DMS114 treated with DMSO at 0.1 percent for 48 hours (cell line): ENCODE results near the gene ZSCAN22.
"Not testable (repeated sequence)": the region's sequence is repeated elsewhere in the genome, so short reads cannot be mapped to it uniquely, and the experiment has no call there.

Experiments used
- DNase-seq: peaks from one replicate; lab custom pipeline; 2025; ENCODE audit not compliant: unreplicated experiment; lab: John Stamatoyannopoulos, UW

ZSCAN22 gene

DNA sequence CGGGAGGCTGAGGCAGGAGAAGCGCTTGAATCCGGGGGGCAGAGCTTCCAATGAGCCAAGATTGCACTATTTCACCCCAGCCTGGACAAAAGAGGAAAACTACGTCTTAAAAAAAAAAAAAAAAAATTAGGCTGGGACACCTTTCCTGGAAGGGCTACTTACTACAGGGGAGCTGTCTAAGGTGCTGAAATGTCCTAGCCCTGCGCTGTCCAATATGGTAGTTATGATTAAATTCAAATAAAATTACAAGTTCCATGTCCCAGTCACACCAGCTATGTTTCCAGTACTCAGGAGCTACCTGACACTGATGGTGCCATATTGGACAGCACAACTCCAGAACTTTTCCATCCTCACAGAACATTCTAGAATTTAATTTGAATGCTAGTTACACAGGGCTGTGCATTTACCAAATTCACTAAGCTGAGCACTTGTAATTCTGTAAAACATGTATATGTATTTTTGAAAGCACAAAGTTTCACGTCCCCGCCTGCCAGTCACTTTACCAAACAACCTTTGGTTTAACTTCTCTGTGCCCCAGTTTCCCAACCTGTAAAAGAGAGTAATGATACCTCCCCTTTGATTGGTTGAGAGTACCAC lies 9.2 kb upstream of the ZSCAN22 start:
- no peak for DNase-seq

DNA sequence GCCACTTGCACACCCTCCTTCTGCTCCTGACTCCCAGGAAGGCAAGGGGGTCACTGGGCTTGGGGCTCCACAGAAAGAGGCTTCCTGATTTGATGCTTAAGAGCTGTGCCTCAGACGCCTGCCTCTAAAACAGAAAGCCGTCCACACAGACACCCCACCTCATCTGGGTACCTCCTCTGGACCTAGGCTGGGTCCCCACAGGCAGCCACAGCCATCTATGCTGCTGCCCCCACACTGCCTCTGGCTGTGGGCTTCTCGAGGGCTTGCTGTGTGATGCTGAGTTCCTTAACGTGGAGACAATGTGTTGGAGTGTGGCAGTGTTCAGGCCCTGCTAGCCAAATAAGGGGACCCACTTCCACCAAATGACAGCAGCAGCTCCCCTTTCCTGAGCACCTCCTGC lies 8.5 kb upstream of the ZSCAN22 start:
- DNase-seq: no peak

DNA sequence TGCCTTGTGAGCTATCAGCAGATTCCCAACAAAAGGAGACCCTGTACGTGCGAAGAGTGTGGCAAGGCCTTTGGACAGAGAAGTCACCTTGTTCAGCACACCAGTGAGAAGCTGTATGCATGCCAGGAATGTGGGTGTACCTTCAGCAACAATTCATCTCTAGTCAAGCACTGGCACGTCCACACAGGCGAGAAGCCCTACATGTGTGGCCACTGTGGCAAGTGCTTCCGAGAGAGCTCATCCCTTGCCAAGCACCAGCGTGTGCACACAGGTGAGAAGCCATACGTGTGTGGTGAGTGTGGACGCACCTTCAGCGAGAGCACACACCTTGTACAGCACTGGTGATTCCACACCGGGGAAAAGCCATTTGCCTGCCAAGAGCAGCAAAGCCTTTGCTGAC lies 7.6 kb upstream of the ZSCAN22 start:
- no peak for DNase-seq

DNA sequence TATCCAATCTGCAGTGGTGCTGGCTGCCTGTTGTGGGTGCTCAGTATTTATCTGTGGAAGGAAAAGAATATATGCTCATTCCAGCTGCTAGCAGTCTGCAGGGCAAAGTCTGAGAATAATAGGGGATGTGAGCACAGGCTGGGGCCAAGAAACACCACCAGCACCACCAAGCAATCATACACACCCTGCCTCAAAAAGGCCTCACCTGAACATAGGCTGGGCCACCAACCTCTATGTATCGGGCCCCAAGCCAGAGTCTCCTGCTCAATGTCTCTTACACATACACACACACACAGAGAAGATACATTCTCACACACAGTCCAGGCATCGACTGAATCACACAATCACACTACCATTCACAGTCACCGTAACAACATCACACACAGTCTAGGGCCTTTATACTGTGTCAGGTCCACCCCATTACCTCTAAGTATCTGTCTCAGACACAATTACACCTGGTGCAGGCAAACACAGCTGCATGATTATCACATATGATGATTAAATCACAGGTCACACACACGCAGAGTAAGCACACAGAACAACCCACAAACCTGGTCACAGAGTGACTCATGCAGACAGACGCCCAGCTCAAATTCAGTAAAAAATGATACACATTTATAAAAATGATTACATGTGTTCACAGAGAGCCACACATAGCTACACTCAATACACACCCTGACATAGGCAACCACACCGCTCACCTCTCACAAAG lies 1.3 kb upstream of the ZSCAN22 start:
- no peak for DNase-seq

DNA sequence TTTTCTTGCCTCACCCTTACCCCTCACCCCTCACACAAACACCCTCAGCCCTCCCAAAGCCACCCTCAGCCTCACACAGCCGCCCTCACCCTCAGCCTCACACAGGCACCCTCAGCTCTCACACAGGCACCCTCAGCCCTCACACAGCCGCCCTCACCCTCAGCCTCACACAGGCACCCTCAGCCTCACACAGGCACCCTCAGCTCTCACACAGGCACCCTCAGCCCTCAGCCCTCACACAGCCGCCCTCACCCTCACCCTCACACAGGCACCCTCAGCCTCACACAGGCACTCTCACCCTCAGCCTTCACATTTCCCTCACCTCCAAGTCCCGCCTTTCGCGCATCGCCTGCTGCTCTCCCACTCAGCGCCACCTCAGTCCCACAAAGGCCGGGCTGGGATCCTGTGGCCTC lies 287 bp upstream of the ZSCAN22 start:
- DNase-seq: no peak

DNA sequence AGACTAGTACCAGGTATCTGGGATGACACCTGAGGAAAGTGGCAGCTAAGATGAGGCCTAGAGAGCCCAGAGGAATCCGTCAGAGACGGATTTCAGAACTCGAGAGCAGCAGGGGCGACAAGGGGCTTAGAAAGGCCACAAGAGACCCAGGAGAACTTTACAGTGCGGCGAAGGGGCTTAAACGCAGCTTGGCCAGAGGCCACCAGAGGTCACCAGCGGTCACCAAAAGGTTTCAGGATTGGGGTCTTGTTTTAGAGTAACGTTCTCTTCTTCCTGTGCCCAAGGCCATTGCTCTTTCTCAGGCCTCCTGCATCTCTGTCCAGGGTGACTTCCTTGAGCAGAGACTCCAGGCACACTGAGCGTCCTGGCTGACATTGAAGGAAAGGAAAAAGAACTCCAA lies 2.2 kb downstream of the ZSCAN22 start:
- no peak for DNase-seq

DNA sequence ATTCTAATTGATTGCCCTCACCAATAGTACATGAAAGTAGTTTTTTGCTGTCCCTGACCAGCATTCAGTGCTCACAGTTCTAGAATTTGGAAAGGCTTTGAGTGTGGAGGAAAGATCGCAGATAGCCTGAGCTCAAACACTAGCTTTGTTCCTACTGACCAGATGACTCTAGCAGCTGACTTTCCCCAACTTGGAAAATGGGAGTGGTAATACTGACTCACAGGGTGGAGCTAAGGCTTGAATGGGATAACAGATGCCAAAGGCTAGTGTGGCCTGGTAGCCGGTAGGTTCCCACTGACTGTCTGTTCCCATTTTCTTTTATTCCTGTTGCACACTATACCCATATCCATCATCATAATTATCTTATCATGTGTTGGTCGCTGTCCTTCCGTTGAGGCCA lies 3.7 kb downstream of the ZSCAN22 start:
- no peak for DNase-seq

DNA sequence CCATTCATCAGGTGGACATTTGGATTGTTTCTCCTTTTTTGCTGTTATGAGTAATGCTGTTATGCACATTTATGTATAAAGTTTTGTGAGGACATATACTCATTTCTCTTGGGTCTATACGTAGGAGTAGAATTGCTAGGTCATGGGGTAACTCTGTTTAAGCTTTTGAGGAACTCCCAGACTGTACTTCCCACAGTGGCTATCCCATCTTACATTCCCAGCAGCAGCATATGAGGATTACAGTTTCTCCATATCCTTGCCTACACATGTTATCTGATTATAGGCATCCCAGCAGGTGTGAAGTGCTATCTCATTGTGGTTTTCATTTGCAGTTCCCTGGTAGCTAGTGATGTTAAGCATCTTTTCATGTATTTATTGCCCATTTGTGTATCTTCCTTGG lies 5.9 kb downstream of the ZSCAN22 start:
- no peak for DNase-seq

DNA sequence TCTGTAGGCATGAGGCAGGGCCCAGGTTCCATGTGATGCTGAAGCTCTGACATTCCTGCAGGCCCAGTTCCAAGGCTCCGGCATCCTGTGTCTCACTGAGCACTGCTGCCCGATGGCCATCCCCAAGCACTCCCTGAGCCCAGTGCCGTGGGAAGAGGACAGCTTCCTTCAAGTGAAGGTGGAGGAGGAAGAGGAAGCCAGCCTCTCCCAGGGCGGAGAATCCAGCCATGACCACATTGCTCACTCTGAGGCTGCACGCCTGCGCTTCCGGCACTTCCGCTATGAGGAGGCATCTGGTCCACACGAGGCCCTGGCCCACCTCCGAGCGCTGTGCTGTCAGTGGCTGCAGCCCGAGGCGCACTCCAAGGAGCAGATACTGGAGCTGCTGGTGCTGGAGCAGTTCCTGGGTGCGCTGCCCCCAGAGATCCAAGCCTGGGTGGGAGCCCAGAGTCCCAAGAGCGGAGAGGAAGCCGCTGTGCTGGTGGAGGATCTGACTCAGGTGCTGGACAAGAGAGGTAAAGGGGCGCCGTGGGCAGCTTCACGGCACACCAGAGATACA lies 8.0 kb downstream of the ZSCAN22 start:
- no peak for DNase-seq

DNA sequence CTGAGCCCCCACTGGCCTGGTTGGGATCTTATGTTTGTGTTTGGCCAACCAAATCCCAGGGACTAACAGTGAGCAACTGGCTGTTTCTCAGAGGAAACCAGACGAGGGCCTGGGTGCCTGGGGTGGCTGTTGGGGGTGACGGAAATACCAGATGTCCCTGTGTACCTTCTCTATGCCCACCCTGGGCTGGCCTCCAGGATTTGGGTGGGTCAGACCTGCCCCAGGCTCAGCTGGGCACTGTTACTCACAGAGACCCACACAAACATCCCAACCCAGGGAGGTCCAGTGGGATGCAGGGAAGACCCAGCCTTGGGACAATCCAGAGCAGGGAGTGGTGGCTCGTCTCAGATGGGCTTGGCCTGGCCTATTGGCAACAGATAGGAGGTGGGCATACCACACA lies 8.8 kb downstream of the ZSCAN22 start:
- no peak for DNase-seq

DNA sequence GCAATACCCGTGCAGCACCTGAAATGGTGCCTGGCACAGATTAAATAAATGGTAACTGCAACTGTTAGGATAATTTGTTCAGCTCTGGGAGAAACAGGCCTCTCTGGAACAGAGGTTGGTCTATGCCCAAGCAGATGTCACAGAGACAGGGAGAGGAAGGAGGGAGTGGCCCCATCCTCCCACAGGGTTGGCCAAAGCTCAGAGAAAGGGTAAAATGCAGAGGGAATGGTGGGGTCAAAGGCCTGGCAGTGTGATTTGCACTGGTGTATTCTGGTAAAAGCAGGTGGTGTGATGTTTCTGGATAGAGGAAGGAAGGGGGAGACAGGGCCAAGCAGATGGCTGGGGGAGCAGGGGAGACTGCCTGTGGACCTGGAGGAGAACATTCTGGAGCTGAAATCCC lies 9.4 kb downstream of the ZSCAN22 start:
- no peak for DNase-seq

DNA sequence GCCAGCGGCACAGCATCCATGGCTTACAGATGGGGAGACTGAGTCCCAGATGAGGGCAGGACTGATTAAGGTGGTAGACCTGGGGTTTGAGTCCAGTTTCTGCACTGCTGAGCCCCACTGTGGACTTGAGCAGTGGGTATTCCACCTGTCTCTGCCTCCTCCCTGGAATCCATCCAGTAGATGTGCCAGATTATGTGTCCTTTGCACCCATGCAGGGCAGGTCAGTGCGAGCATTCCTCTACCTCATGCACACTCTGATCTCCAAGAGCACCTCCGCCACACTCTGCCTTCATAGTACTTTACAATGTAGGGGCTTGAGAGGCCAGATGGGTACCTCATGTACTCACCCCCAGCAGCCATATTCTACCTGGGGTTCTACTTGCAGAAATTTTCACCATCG lies 10.0 kb downstream of the ZSCAN22 start:
- DNase-seq: no peak

DNA sequence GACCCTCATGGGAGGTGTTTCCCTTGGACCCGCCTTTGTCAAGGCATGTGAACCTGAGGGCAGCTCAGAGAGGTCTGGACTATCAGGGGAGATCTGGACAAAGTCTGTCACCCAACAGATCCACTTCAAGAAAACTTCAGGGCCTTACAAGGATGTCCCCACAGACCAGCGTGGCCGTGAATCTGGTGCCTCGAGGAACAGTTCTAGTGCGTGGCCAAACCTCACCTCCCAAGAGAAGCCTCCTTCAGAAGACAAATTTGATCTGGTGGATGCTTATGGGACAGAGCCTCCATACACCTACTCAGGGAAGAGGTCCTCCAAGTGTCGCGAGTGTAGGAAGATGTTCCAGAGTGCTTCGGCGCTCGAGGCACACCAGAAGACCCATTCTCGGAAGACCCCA lies 11.5 kb downstream of the ZSCAN22 start:
- DNase-seq: no peak

DNA sequence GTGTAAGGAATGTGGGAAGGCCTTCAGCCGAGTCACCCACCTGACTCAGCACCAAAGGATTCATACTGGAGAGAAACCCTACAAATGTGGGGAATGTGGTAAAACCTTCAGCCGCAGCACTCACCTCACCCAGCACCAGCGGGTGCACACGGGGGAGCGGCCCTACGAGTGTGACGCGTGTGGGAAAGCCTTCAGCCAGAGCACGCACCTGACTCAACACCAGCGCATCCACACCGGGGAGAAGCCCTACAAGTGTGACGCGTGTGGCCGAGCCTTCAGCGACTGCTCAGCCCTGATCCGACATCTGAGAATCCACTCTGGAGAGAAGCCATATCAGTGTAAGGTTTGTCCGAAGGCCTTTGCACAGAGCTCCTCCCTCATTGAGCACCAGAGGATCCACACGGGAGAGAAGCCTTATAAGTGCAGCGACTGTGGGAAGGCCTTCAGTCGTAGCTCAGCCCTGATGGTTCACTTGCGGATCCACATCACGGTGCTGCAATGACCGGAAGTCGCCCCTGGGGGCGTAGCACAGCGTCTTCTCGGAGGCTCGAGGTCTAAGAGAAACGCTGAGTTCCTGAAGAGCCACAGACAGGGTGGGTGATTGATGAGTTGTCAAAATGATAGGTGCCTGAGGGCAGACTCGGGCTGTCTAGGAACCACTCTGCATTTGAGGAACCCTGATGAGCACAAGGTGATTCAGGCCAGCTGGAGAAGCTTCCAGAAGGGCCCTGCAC lies 12.2 kb downstream of the ZSCAN22 start:
- DNase-seq: no peak

DNA sequence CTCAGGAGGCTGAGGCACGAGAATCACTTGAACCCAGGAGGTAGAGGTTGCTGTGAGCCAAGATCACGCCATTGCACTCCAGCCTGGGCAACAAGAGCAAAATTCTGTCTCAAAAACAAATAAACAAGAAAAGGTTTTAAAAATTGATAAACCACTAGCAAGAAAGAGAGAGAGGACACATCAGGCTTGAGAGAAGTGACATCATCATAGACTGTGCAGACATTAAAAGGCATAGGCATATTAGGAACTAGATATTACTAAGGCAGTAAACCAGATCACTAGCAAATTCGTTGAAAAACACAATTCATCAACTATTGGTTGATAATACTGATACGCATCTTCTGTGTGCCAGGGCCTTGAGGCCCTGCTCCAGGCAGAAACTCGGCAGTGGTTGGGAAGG lies 18.8 kb downstream of the ZSCAN22 start:
- no peak for DNase-seq

DNA sequence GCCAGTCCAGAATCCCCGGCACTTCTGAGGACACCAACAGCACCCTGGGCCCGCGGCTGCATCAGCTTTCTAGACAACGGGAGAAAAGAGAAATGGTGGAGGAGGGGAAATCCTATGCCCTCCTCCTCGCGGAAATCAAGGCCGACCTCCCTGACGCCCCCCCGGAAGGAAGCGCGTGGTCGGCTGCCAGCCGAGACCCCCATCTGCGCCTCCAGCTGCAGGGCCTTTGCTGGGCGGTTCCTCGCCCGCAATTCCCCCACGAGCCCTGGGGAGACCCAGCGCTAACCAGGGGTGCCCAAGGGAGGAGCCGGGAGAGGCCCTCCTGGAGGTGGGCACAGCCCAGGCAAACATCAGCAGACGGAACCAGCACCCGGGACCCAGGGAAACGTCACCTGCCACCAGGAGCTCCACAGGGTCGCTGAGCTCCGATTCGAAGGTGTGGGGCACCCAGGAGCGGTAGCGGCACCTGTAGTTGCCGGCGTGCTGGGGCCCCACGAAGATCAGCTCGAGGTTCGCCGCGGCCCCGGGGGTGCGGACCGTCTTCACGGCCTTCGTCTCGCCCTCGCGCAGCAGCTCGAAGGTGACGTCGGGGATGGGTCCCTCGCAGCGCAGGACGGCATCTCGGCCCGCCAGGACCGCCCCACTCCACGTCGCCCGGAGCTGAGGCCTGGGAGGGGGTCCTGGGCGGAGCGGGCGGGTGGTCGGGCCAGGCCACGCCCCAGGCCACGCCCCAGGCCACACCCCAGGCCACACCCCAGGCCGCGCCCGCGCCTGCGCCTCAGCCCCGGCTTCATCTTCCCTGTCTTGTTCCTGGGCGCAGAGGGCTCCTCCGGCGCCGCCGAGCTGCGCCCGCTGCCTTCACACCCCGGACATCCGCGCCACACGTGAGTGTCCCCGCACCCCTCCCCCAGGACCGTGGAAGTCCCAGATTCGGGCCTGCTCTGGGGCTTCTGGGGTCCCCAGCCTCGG lies 20.5 kb downstream of the ZSCAN22 start:
- peak; percentile 33 for DNase-seq

DNA sequence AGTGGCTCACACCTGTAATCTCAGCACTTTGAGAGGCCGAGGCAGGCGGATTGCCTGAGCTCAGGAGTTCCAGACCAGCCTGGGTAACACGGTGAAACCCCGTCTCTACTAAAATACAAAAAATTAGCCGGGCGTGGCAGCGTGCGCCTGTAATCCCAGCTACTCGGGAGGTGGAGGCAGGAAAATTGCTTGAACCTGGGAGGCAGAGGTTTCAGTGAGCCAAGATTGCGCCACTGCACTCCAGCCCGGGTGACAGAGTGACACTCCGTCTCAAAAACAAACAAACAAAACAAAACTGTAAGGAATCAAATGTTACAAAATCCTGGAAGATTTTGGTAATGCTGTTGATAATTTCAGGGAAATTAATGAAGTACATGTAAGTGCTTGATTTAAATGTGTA lies 21.3 kb downstream of the ZSCAN22 start:
- not testable (repeated sequence) for DNase-seq

DNA sequence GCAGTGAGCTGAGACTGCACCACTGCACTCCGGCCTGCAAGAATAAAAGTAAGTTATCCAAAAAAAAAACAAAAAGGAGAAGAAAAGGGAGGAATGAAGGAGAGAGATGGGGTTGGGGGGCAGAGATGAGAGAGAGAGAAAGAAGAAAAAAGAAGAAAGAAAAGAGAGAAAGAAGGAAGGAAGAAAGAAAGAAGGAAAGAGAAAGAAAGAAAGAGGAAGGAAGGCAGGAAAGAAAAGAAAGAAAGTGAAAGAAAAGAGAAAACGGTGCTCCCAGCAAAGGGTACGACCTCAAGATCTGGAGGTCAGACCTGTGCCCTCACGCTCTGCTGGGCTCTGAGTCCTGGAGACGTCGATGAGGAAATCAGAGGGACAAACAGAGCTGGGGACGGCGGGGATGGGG lies 22.8 kb downstream of the ZSCAN22 start:
- no peak for DNase-seq

DNA sequence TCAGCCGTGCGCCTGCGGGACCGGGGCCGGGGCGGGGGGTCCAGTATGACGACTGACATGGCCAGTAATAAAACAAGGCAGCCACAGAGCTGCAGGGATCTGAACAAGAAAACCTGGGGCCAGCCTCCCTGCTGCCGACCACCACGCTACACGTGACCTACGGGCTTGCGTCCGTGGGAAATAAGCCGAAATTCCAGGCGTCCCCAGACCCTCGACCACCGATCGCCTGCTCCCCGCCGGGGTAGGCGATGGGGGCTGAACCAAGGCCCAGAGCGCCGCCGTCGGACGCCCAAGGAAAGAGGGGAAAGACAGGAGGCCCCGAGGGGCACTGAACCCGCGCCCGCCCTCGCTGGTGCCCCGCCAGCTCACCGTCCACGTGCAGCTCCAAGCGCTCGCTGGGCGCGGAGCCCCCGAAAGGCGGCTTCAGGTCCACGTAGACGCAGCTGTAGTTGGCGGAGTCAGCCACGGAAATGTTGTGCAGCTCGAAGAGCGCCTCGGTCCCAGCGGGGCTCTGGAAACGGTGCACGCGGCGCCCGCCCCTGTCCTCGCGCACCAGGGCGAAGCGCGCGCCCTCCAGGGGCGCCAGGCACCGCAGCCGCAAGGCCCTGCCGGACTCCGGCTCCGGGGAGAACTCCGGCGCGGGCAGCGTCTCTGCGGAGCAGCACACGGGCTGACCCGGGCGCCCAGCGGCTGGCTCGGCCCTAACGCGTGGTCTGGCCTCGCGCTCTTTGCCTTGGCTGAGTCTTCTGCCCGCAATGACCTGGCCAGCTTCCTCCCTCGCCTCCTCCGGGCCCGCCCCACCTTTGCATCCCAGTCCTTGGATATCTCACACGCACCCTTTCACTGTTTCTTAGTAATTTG lies 23.4 kb downstream of the ZSCAN22 start:
- DNase-seq: no peak
